Esophagus squamous epithelium (tissue), 4 donors: ENCODE results near the gene CFAP65.

Experiments used
- CTCF ChIP-seq, 6 experiments: fragments of 450-650 bp in 4 of 6; fragments of 200-600 bp in 2 of 6; sonication (generic) in 2 of 6; IDR thresholded peaks; one replicate each; pipeline ENCODE4 v1.5.1; 2016 to 2019; ENCODE audit warnings: antibody characterized with exemption in 6 of 6, mild to moderate bottlenecking in 4 of 6, moderate library complexity in 4 of 6
- POLR2A ChIP-seq, 4 donors: fragments of 450-650 bp; IDR thresholded peaks; one replicate each; pipeline ENCODE4 v1.6.1; 2017; ENCODE audit warnings: antibody characterized with exemption in 4 of 4, mild to moderate bottlenecking in 4 of 4, moderate library complexity in 3 of 4

DNA sequence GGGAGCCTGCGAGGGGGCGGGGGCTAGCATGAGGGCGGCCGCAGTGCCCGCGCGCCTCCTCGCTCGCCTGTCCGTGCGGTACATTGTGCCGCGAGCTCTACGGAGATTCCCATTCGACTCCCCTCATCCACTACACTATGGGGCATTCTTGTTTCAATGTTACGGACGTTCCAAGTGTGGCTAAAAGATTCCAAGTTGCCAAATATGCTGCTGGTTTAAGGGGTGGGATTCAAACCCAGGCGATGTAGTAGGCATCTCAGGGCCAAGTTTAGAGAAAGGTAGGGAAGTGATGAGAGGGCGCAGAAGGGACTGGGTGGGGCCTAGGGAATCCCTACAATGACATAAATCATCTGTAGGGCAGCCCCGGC is 38.1 kb downstream of the CFAP65 start:
- TF ChIP-seq CTCF (IDR thresholded peaks at IDR 0.05) (no peak), POLR2A (IDR thresholded peaks at IDR 0.05) (no peak)
